Neutrophil (primary cell): ENCODE data around the gene XPNPEP2.

Experiments used
- H3K27ac ChIP-seq: fragments of 200-600 bp; sonication (generic); 2 replicates; pipeline ENCODE4 v1.5.1; 2016; ENCODE audit warnings: mild to moderate bottlenecking, moderate library complexity
- H3K27me3 ChIP-seq: fragments of 200-600 bp; sonication (generic); 2 replicates; pipeline ENCODE4 v1.6.0; 2016; ENCODE audit warnings: mild to moderate bottlenecking
- H3K36me3 ChIP-seq: fragments of 200-600 bp; sonication (generic); 2 replicates; pipeline ENCODE4 v1.5.1; 2017
- H3K4me1 ChIP-seq, 2 experiments: fragments of 200-600 bp in 1 of 2; sonication (generic) in 1 of 2; 1 replicate in 1 of 2; 2 replicates in 1 of 2; pipeline versions ENCODE4 v1.5.1 to v1.6.1; 2013 to 2016; ENCODE audit warnings: low read depth in 1 of 2, low read length in 1 of 2, mild to moderate bottlenecking in 1 of 2, moderate library complexity in 1 of 2; ENCODE audit not compliant: control insufficient read depth in 1 of 2, insufficient read depth in 1 of 2
- H3K4me3 ChIP-seq, 2 experiments: fragments of 200-600 bp in 1 of 2; sonication (generic) in 1 of 2; 1 replicate in 1 of 2; 2 replicates in 1 of 2; pipeline ENCODE4 v1.5.1; 2013 to 2016; ENCODE audit warnings: low read depth in 1 of 2, low read length in 1 of 2, mild to moderate bottlenecking in 1 of 2, moderate library complexity in 1 of 2
- H3K9me3 ChIP-seq: fragments of 200-600 bp; sonication (generic); 2 replicates; pipeline ENCODE4 v1.5.1; 2016
- CTCF ChIP-seq: fragments of 200-600 bp; sonication (generic); IDR thresholded peaks from 2 replicates; pipeline ENCODE4 v1.5.1; 2016; ENCODE audit warnings: antibody characterized with exemption

The XPNPEP2 gene

GRCh38 chrX:129719268-129719667 lies 19.5 kb upstream of the XPNPEP2 start:
- Histone ChIP-seq H3K27ac (no peak overlapping the region), H3K4me3 (no peak overlapping the region), H3K36me3 (no peaks in the 10 kb centered on the region), H3K4me1 (peaks cover 6 to 13% of the 10 kb centered on the region in 2 experiments), H3K27me3 (no peaks in the 10 kb centered on the region), H3K9me3 (no peaks in the 10 kb centered on the region)
- no peak for TF ChIP-seq CTCF

DNA sequence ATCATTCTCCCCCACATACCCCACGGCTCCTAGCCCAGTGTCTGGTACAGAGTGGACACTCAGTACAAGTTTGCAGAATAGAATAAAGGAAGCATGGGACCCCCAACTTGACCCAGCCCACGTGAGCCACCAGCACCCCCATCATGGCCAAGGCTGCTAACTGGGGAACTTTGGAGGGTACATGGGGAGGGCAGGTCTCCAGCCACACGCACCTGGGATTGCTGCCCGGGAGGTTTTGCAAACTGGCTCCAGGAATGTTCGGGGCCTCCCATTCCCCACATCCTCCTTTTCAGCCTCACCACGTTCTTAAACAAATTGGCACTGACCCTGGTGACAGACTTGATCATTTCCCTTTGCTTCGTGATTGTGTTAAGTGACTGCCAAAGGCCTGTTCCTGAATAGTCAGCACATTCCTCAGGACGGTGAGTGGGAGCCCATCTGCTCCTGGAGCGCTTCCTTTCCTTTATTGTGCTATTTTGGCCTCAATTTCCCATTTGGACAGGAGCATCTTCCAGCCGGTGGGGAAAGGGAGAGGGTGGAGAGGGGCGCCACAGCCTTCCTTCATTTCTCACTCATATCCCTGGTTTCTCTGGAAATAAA lies 18.7 kb upstream of the XPNPEP2 start:
- H3K36me3 ChIP-seq: no peaks in the 10 kb centered on the region
- H3K4me3 ChIP-seq: no peak overlapping the region
- H3K27ac ChIP-seq: no peak overlapping the region
- H3K9me3 ChIP-seq: no peaks in the 10 kb centered on the region
- peaks cover 6 to 13% of the 10 kb centered on the region in 2 experiments for H3K4me1 ChIP-seq
- H3K27me3 ChIP-seq: no peaks in the 10 kb centered on the region
- no peak for TF ChIP-seq CTCF

GRCh38 chrX:129720741-129721140 lies 18.0 kb upstream of the XPNPEP2 start:
- TF ChIP-seq CTCF: no peak
- no peaks in the 10 kb centered on the region for H3K36me3 ChIP-seq
- no peaks in the 10 kb centered on the region for H3K27me3 ChIP-seq
- no peak overlapping the region for H3K27ac ChIP-seq
- no peak overlapping the region for H3K4me3 ChIP-seq
- no peaks in the 10 kb centered on the region for H3K9me3 ChIP-seq
- peaks cover 6 to 13% of the 10 kb centered on the region in 2 experiments for H3K4me1 ChIP-seq

DNA sequence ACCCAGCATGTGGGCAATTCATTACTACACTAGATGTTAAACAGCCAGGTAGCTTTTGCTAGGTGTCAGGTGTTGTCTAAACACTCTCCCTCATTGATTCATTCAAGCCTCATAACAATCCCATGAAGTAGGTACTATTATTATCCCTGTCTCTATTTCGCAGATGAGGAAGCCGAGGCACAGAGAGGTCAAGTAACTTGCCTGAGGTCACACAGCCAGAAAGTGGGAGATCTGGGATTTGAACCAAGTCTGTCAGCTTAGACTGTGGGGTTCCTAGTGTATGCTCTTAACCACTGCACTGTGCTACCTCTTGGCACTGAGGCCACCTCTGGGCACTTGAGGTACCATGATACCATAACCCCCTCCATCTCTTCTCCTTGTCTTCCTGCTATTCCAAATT lies 17.4 kb upstream of the XPNPEP2 start:
- Histone ChIP-seq H3K36me3 (no peaks in the 10 kb centered on the region), H3K27me3 (no peaks in the 10 kb centered on the region), H3K4me1 (peaks cover 6 to 13% of the 10 kb centered on the region in 2 experiments), H3K4me3 (no peak overlapping the region), H3K27ac (no peak overlapping the region), H3K9me3 (no peaks in the 10 kb centered on the region)
- no peak for TF ChIP-seq CTCF

GRCh38 chrX:129721870-129722269 lies 16.9 kb upstream of the XPNPEP2 start:
- Histone ChIP-seq H3K9me3 (no peaks in the 10 kb centered on the region), H3K4me1 (peaks cover 6 to 13% of the 10 kb centered on the region in 2 experiments), H3K27me3 (no peaks in the 10 kb centered on the region), H3K27ac (no peak overlapping the region), H3K36me3 (no peaks in the 10 kb centered on the region), H3K4me3 (no peak overlapping the region)
- no peak for TF ChIP-seq CTCF

DNA sequence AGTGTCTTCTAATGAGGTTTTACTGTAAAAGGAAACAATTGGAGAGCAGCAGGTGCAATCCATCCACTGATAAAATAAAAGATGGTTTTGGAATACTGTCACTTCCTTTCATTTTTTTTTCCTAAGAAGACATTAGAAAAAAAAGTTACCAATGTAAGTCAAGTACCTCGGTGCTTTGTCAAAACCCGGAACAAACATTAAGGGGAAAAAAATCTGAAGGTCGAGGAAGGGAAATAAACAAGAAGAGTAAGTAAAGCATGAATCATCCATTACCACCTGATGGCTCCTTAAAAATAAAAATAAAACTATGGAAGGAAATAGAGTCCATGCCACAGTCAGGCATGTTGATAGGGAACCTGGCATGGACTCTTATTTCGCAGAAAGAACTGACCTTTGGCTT lies 15.3 kb upstream of the XPNPEP2 start:
- no peaks in the 10 kb centered on the region for H3K27me3 ChIP-seq
- no peak for TF ChIP-seq CTCF
- no peaks in the 10 kb centered on the region for H3K9me3 ChIP-seq
- no peak overlapping the region for H3K27ac ChIP-seq
- H3K36me3 ChIP-seq: no peaks in the 10 kb centered on the region
- peaks cover 1 to 7% of the 10 kb centered on the region in 2 experiments for H3K4me1 ChIP-seq
- no peak overlapping the region for H3K4me3 ChIP-seq
